ENCODE measurements around the gene LRRC8A. TPM values are rescaled to one million over a fixed set of nuclear protein-coding genes. Genes with fewer than 3 reads are reported as not detected.
A peak's percentile ranks its signal among the peaks of the same experiment; 100 is the strongest.

Gene LRRC8A
- total RNA-seq, 2 experiments from 2014 or later: 35.0 to 35.8 TPM

DNA sequence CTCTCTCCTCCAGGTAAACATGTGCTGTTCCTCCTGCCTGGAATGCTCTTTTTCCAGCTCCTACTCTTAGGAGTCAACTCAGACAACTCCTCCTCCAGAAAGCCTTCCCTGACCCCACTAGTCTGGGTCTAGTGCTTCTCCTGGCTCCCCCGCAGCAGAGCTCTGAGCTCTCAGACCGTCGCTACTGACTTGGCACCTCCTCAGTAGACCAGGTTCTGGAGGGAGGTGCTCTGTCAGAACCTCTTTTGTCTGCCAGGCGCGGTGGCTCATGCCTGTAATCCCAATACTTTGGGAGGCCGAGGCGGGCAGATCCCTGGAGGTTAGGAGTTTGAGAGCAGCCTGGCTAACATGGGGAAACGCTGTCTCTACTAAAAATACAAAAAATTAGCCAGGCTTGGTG is 3.4 kb downstream of the LRRC8A start:
- peaks cover 55% of the 10 kb centered on the region for H3K4me1 ChIP-seq (ENCODE audit: insufficient read depth, low read length)
- no peaks in the 10 kb centered on the region for H3K9me3 ChIP-seq (ENCODE audit: control insufficient read depth in 1 of 2, insufficient read depth in 1 of 2, low read length in 2 of 2)
- no peaks in the 10 kb centered on the region for H3K9me3 Mint-ChIP-seq
- H3K27me3 ChIP-seq (ENCODE audit: control insufficient read depth in 1 of 2, insufficient read depth in 2 of 2, low read length in 2 of 2): no peaks in the 10 kb centered on the region
- no peak for TF ChIP-seq CTCF (IDR thresholded peaks at IDR 0.05)
- H3K27ac Mint-ChIP-seq: peak overlapping the region; percentile 90
- intact Hi-C loops (cut with DNase I, micrococcal nuclease): no loop called here
- peak overlapping the region; percentile 98 for H3K4me3 Mint-ChIP-seq
- H3K36me3 Mint-ChIP-seq (ENCODE audit: low read depth): peaks cover 72% of the 10 kb centered on the region
- H3K4me1 Mint-ChIP-seq (ENCODE audit: low read depth): peaks cover 73% of the 10 kb centered on the region
- no peak for ATAC-seq (ENCODE audit: poor library complexity)
- H3K27ac ChIP-seq (ENCODE audit: low read depth in 1 of 2, low read length in 2 of 2): no peak overlapping the region
- no peaks in the 10 kb centered on the region for H3K27me3 Mint-ChIP-seq
- peaks cover 45% of the 10 kb centered on the region for H3K36me3 ChIP-seq (ENCODE audit: insufficient read depth, low read length)
- CTCF ChIA-PET: no interaction called here
- H3K4me3 ChIP-seq (ENCODE audit: low read length): no peak overlapping the region
- POLR2A ChIA-PET: interaction anchor here (2.3 kb wide), 1 partner anchor 17 kb away, joined by 6 read pairs; no protein-coding TSS in a partner anchor
- no peak for DNase-seq

GRCh38 chr9:128885798-128886197 is 3.9 kb downstream of the LRRC8A start:
- H3K27ac ChIP-seq (ENCODE audit: low read depth in 1 of 2, low read length in 2 of 2): no peak overlapping the region
- Mint-ChIP-seq H3K9me3 (no peaks in the 10 kb centered on the region), H3K4me1 (ENCODE audit: low read depth) (peaks cover 70% of the 10 kb centered on the region), H3K4me3 (peak overlapping the region; percentile 98), H3K27me3 (no peaks in the 10 kb centered on the region), H3K27ac (peak overlapping the region; percentile 90), H3K36me3 (ENCODE audit: low read depth) (peaks cover 76% of the 10 kb centered on the region)
- no peaks in the 10 kb centered on the region for H3K9me3 ChIP-seq (ENCODE audit: control insufficient read depth in 1 of 2, insufficient read depth in 1 of 2, low read length in 2 of 2)
- ATAC-seq (ENCODE audit: poor library complexity) (no peak), DNase-seq (no peak)
- peaks cover 47% of the 10 kb centered on the region for H3K36me3 ChIP-seq (ENCODE audit: insufficient read depth, low read length)
- no peaks in the 10 kb centered on the region for H3K27me3 ChIP-seq (ENCODE audit: control insufficient read depth in 1 of 2, insufficient read depth in 2 of 2, low read length in 2 of 2)
- TF ChIP-seq CTCF (IDR thresholded peaks at IDR 0.05): no peak
- H3K4me1 ChIP-seq (ENCODE audit: insufficient read depth, low read length): peaks cover 50% of the 10 kb centered on the region
- ChIA-PET POLR2A (interaction anchor here (2.3 kb wide), 1 partner anchor 16 kb away, joined by 6 read pairs; no protein-coding TSS in a partner anchor), CTCF (no interaction called here)
- H3K4me3 ChIP-seq (ENCODE audit: low read length): no peak overlapping the region
- intact Hi-C loops (cut with DNase I, micrococcal nuclease): no loop called here

DNA sequence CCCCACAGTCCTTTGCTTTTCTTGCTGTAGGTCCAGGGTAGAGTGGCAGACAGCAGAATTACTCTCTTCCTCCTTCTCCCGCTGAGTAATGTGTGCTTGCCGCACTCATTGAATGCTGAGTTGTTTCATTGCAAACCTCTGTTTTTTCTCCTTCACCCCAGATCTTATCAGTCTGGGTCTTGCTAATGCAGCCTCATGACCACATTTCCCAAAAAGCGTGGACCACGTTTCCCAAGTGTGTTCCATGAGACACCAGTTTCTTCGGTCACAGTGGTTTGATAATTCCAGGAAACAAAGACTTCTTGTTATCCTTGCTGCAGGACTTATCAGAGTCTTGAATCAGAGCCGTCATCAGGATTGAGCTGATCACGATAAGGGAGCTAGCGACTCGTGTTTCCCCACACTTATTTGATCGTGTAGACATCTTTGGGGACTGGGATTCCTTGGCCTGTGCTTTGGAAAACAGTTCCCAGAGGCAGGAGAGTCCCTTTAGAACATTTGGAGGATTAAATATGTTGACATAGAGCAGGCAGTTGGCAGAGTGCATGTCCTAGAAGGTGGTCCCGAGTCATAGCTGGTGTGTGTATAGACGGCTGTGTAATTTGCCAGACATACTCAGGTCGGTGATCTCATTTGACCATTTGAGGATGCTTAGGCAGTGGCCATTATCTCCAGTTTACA is 4.4 kb downstream of the LRRC8A start:
- H3K4me1 ChIP-seq (ENCODE audit: insufficient read depth, low read length): peaks cover 53% of the 10 kb centered on the region
- DNase-seq (no peak), ATAC-seq (ENCODE audit: poor library complexity) (no peak)
- H3K27ac ChIP-seq (ENCODE audit: low read depth in 1 of 2, low read length in 2 of 2): no peak overlapping the region
- H3K4me3 Mint-ChIP-seq: peak overlapping the region; percentile 45
- intact Hi-C loops (cut with DNase I, micrococcal nuclease): no loop called here
- H3K27ac Mint-ChIP-seq: peak overlapping the region; percentile 90
- H3K4me3 ChIP-seq (ENCODE audit: low read length): no peak overlapping the region
- ChIA-PET POLR2A (interaction anchor here (2.3 kb wide), 1 partner anchor 16 kb away, joined by 6 read pairs; no protein-coding TSS in a partner anchor), CTCF (no interaction called here)
- TF ChIP-seq CTCF (IDR thresholded peaks at IDR 0.05): no peak
- H3K4me1 Mint-ChIP-seq (ENCODE audit: low read depth): peaks cover 65% of the 10 kb centered on the region
- no peaks in the 10 kb centered on the region for H3K27me3 Mint-ChIP-seq
- H3K9me3 Mint-ChIP-seq: no peaks in the 10 kb centered on the region
- peaks cover 80% of the 10 kb centered on the region for H3K36me3 Mint-ChIP-seq (ENCODE audit: low read depth)
- H3K36me3 ChIP-seq (ENCODE audit: insufficient read depth, low read length): peaks cover 50% of the 10 kb centered on the region
- no peaks in the 10 kb centered on the region for H3K9me3 ChIP-seq (ENCODE audit: control insufficient read depth in 1 of 2, insufficient read depth in 1 of 2, low read length in 2 of 2)
- no peaks in the 10 kb centered on the region for H3K27me3 ChIP-seq (ENCODE audit: control insufficient read depth in 1 of 2, insufficient read depth in 2 of 2, low read length in 2 of 2)

Measured in CD4-positive, alpha-beta T cell (primary cell).